Retinal pigment epithelial cell (primary cell): ENCODE results near the gene AGXT2.
A peak's percentile ranks its signal among the peaks of the same experiment; 100 is the strongest.

Experiments used
- DNase-seq: peaks from one replicate; pipeline ENCODE4 v3.0.0-alpha.2; 2010; ENCODE audit warnings: low read depth
- H3K4me3 ChIP-seq: 2 replicates; pipeline ENCODE4 v1.5.1; 2011; ENCODE audit warnings: mild to moderate bottlenecking, low read length, control low read depth, moderate library complexity
- CTCF ChIP-seq: conservative IDR thresholded peaks from 2 replicates; pipeline ENCODE4 v1.5.1; 2011; ENCODE audit warnings: low read depth, low read length, control low read depth, inconsistent platforms

The AGXT2 gene

DNA sequence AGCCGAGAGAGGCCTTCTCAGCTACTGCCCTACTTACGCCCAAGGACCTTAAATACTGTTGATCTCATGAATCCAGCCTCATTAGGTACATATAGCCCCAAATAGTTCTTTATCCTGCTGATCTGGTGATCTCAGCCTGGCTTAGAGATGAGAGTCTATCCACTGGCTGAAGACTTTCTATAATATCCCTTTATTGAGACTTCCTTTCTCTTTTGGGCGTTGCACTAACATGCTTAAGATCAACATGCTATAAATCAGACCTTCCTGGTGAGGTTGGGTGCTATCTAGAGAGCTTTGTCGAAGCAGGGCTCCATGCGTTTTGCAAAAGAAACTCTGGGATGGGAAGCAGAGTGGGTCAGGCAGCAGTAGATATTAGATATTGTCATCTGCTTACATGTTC is 44.0 kb upstream of the AGXT2 start:
- H3K4me3 ChIP-seq, result no peak overlapping the region
- no peak for DNase-seq
- TF ChIP-seq CTCF, result no peak

GRCh38 chr5:35089334-35090314 is 41.9 kb upstream of the AGXT2 start:
- TF ChIP-seq CTCF, result peak; percentile 85
- H3K4me3 ChIP-seq, result no peak overlapping the region
- peak; percentile 3 for DNase-seq

DNA sequence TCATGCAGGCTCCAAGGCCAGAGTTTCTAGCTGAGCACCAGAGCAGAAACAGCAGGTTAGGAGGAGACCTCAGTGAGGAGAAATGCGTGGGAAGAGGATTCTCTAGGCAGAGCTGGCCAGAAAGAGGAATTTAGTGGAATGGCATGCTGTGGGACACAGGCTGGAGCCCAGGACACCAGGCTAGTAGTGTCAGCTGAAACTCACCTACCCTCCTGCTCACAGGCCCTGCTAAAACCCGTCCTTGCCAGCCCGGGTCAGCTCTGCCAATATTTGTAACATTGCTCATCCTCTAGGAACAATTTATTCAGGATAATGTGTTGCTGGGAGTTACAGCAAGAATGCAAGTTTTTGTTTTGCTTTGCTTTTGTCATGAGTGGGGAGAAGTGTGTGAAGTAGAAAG is 40.2 kb upstream of the AGXT2 start:
- H3K4me3 ChIP-seq, result no peak overlapping the region
- no peak for DNase-seq
- TF ChIP-seq CTCF, result no peak

GRCh38 chr5:35083150-35083549 is 35.4 kb upstream of the AGXT2 start:
- no peak for TF ChIP-seq CTCF
- no peak overlapping the region for H3K4me3 ChIP-seq
- DNase-seq, result no peak

GRCh38 chr5:35082530-35082929 is 34.8 kb upstream of the AGXT2 start:
- no peak for TF ChIP-seq CTCF
- no peak for DNase-seq
- H3K4me3 ChIP-seq, result no peak overlapping the region

DNA sequence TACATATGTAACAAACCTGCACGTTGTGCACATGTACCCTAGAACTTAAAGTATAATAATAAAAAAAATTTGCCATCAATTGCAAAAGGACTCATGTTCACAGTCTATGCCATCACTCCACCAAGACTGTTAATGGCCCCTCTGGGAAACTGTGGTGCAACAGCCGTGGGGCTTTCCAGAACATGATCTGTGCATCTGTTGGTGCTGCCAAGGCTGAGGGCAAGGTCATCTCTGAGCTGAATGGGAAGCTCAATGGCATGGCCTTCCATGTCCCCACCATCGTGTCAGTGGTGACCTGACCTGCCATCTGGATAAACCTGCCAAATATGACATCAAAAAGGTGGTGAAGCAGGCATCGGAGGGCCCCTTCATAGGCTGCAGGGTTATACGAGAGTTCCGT is 33.4 kb upstream of the AGXT2 start:
- no peak overlapping the region for H3K4me3 ChIP-seq
- DNase-seq, result no peak
- no peak for TF ChIP-seq CTCF

GRCh38 chr5:35073160-35073559 is 25.4 kb upstream of the AGXT2 start:
- H3K4me3 ChIP-seq, result no peak overlapping the region
- no peak for TF ChIP-seq CTCF
- no peak for DNase-seq
